OCI-LY7 (cell line): ENCODE measurements around the gene ZNF775. TPM values are rescaled to one million over a fixed set of nuclear protein-coding genes. Genes with fewer than 3 reads are reported as not detected.

Source experiments
- BruUV-seq: library from RNA; stranded (reverse); fragments of 400-500 nt; replicated peaks from 2 replicates; lab custom pipeline; 2021; lab: Mats Ljungman, UMichigan
- CTCF ChIA-PET: fragments of 300-600 bp; sonication (Branson Sonifier 250); formaldehyde crosslinking; loops from one replicate; lab custom pipeline; 2022; ENCODE audit warnings: antibody characterized with exemption; ENCODE audit not compliant: unreplicated experiment; lab: Charles Lee
- POLR2A ChIA-PET: fragments of 300-600 bp; sonication (Branson Sonifier 250); formaldehyde crosslinking; loops from one replicate; lab custom pipeline; 2022; ENCODE audit warnings: antibody characterized with exemption; lab: Charles Lee
- DNase-seq: peaks from one replicate; pipeline ENCODE4 v3.0.0-alpha.2; 2015; ENCODE audit warnings: low spot score
- H2AFZ ChIP-seq: fragments of 200-600 bp; sonication (generic), shearing (Covaris generic); 2 replicates; pipeline ENCODE4 v1.6.1; 2014; ENCODE audit warnings: mild to moderate bottlenecking, antibody characterized with exemption, low read length, moderate library complexity
- H3K27ac ChIP-seq: fragments of 200-600 bp; sonication (generic); 2 replicates; pipeline ENCODE4 v1.5.1; 2014; ENCODE audit warnings: mixed run types, low read depth, mild to moderate bottlenecking, moderate library complexity, low read length, inconsistent platforms; ENCODE audit not compliant: poor library complexity, severe bottlenecking
- H3K36me3 ChIP-seq: fragments of 200-600 bp; sonication (generic); 2 replicates; pipeline ENCODE4 v1.6.1; 2014; ENCODE audit warnings: mild to moderate bottlenecking, antibody characterized with exemption, low read length, moderate library complexity, mixed read lengths; ENCODE audit not compliant: insufficient read depth
- H3K4me1 ChIP-seq: fragments of 200-600 bp; sonication (generic); 2 replicates; pipeline ENCODE4 v1.5.1; 2014; ENCODE audit warnings: mild to moderate bottlenecking, low read length; ENCODE audit not compliant: insufficient read depth, poor library complexity, severe bottlenecking
- H3K4me2 ChIP-seq: fragments of 200-600 bp; sonication (generic); 2 replicates; pipeline ENCODE4 v1.6.1; 2014; ENCODE audit warnings: mild to moderate bottlenecking, low read length
- H3K4me3 ChIP-seq: fragments of 200-600 bp; sonication (generic); 2 replicates; pipeline ENCODE4 v1.5.1; 2014; ENCODE audit warnings: mild to moderate bottlenecking, low read depth, low read length; ENCODE audit not compliant: poor library complexity, severe bottlenecking
- H3K79me2 ChIP-seq: fragments of 200-600 bp; sonication (generic); 2 replicates; pipeline ENCODE4 v1.6.1; 2016; ENCODE audit warnings: low read depth, mild to moderate bottlenecking, low read length, moderate library complexity, mixed read lengths; ENCODE audit not compliant: insufficient read depth
- H3K9me2 ChIP-seq: fragments of 200-600 bp; sonication (generic); 2 replicates; pipeline ENCODE4 v1.6.1; 2016; ENCODE audit warnings: mild to moderate bottlenecking, low read length, mixed read lengths; ENCODE audit not compliant: insufficient read depth
- H3K9me3 ChIP-seq: fragments of 200-600 bp; sonication (generic); 2 replicates; pipeline ENCODE4 v1.6.1; 2014; ENCODE audit warnings: mild to moderate bottlenecking, mixed run types, low read length, mixed read lengths
- H4K20me1 ChIP-seq: fragments of 200-600 bp; sonication (generic); 2 replicates; pipeline ENCODE4 v1.6.1; 2014; ENCODE audit warnings: mild to moderate bottlenecking, antibody characterized with exemption, low read length, moderate library complexity, mixed read lengths; ENCODE audit not compliant: insufficient read depth
- CTCF ChIP-seq: fragments of 200-600 bp; sonication (generic); conservative IDR thresholded peaks from 2 replicates; pipeline ENCODE4 v1.5.1; 2014; ENCODE audit warnings: mild to moderate bottlenecking, antibody characterized with exemption, low read length, moderate library complexity, mixed read lengths
- EZH2phosphoT487 ChIP-seq: fragments of 200-600 bp; sonication (generic); IDR thresholded peaks from 2 replicates; pipeline ENCODE4 v1.6.1; 2018; ENCODE audit warnings: low read depth, borderline replicate concordance, mild to moderate bottlenecking, mixed run types, antibody characterized with exemption, low read length, moderate library complexity, mixed read lengths
- intact Hi-C: fragments of 100-400 bp; cut with micrococcal nuclease; formaldehyde crosslinking; loops from one replicate; pipeline ENCODE4 v1.10.0; 2022; ENCODE audit not compliant: unreplicated experiment
- total RNA-seq, 2 experiments: library from RNA; depleted of rRNA in 1 of 2; stranded (reverse); fragments of >200 nt in 1 of 2; shearing (Covaris generic) in 1 of 2; gene quantifications; 2 replicates each; pipeline ENCODE4 v1.2.3, GENCODE V29; 2014 to 2022

ZNF775 gene
- total RNA-seq, 2 experiments from 2014 or later = 4.7 to 6.5 TPM

- intact Hi-C loops = loop anchor here (10.0 kb wide), 1 partner anchor 535 kb away; no protein-coding TSS in a partner anchor
Measured at GRCh38 chr7:150359622-150360362, 19.3 kb upstream of the ZNF775 start.

GRCh38 chr7:150360363-150361058, 18.6 kb upstream of the ZNF775 start:
- POLR2A ChIA-PET = no interaction called here
- BruUV-seq = no TSS peak
- CTCF ChIA-PET = no interaction called here
- Histone ChIP-seq H4K20me1 (no peaks in the 10 kb centered on the region), H3K9me2 (no peaks in the 10 kb centered on the region), H2AFZ (no peak overlapping the region), H3K27ac (no peak overlapping the region), H3K79me2 (no peaks in the 10 kb centered on the region), H3K4me1 (peaks cover 31% of the 10 kb centered on the region), H3K4me2 (no peak overlapping the region), H3K9me3 (no peaks in the 10 kb centered on the region), H3K36me3 (no peaks in the 10 kb centered on the region), H3K4me3 (no peak overlapping the region)
- TF ChIP-seq EZH2phosphoT487 = no peak
- no peak for TF ChIP-seq CTCF
- intact Hi-C loops = loop anchor here (10.0 kb wide), 1 partner anchor 534 kb away; no protein-coding TSS in a partner anchor
- DNase-seq = no peak

More at GRCh38 chr7:150359622-150360362, 19.3 kb upstream of the ZNF775 start:
- TF ChIP-seq CTCF (no peak), EZH2phosphoT487 (no peak)
- no peak overlapping the region for H3K27ac ChIP-seq
- ChIA-PET POLR2A (no interaction called here), CTCF (no interaction called here)
- peaks cover 35% of the 10 kb centered on the region for H3K4me1 ChIP-seq
- no peaks in the 10 kb centered on the region for H4K20me1 ChIP-seq
- no peaks in the 10 kb centered on the region for H3K36me3 ChIP-seq
- no peaks in the 10 kb centered on the region for H3K79me2 ChIP-seq
- H2AFZ ChIP-seq = no peak overlapping the region
- H3K9me2 ChIP-seq = no peaks in the 10 kb centered on the region
- H3K4me2 ChIP-seq = no peak overlapping the region
- H3K4me3 ChIP-seq = no peak overlapping the region
- DNase-seq = no peak
- no TSS peak for BruUV-seq
- H3K9me3 ChIP-seq = no peaks in the 10 kb centered on the region
